Transverse colon (tissue), 4 donors: ENCODE data around the gene NKG7. TPM values are rescaled to one million over a fixed set of nuclear protein-coding genes. Genes with fewer than 3 reads are reported as not detected.

Experiments used
- DNase-seq: peaks from one replicate; pipeline ENCODE4 v3.0.0-alpha.2; 2019
- H3K27ac ChIP-seq, 4 donors: fragments of 200-600 bp; sonication (generic); 2 replicates each; pipeline ENCODE4 v1.5.1; 2016 to 2018; ENCODE audit warnings: inconsistent platforms in 4 of 4
- H3K27me3 ChIP-seq: fragments of 200-600 bp; sonication (generic); 2 replicates; pipeline ENCODE4 v1.5.1; 2017; ENCODE audit warnings: inconsistent platforms
- H3K36me3 ChIP-seq, 4 donors: fragments of 200-600 bp; sonication (generic); 2 replicates each; pipeline ENCODE4 v1.5.1; 2017 to 2019; ENCODE audit warnings: inconsistent platforms in 4 of 4
- H3K4me1 ChIP-seq, 4 donors: fragments of 200-600 bp; sonication (generic); 2 replicates each; pipeline ENCODE4 v1.5.1; 2017 to 2020; ENCODE audit warnings: inconsistent platforms in 4 of 4
- H3K4me3 ChIP-seq, 4 donors: fragments of 200-600 bp; sonication (generic); 1 replicate in 1 of 4; 2 replicates in 3 of 4; pipeline versions ENCODE4 v1.5.1 to v1.6.1; 2017 to 2019; ENCODE audit warnings: inconsistent platforms in 4 of 4
- H3K9me3 ChIP-seq, 2 donors: fragments of 200-600 bp; sonication (generic); 2 replicates each; pipeline ENCODE4 v1.5.1; 2017 to 2019; ENCODE audit warnings: inconsistent platforms in 2 of 2
- CTCF ChIP-seq, 5 experiments: fragments of 200-600 bp in 3 of 5; fragments of 450-650 bp in 2 of 5; sonication (generic) in 3 of 5; IDR thresholded peaks; 1 replicate in 2 of 5; 2 replicates in 3 of 5; pipeline ENCODE4 v1.5.1; 2016 to 2017; ENCODE audit warnings: antibody characterized with exemption in 5 of 5, inconsistent platforms in 3 of 5, mild to moderate bottlenecking in 2 of 5, moderate library complexity in 1 of 5
- EP300 ChIP-seq: sonication (generic); formaldehyde crosslinking; IDR thresholded peaks from one replicate; pipeline ENCODE4 v1.6.1; 2017; ENCODE audit warnings: antibody characterized with exemption, low read depth
- POLR2A ChIP-seq: fragments of 450-650 bp; IDR thresholded peaks from one replicate; pipeline ENCODE4 v1.6.1; 2016; ENCODE audit warnings: antibody characterized with exemption, mild to moderate bottlenecking, moderate library complexity
- POLR2AphosphoS5 ChIP-seq, 3 donors: sonication (generic); formaldehyde crosslinking; IDR thresholded peaks; one replicate each; pipeline ENCODE4 v1.6.1; 2016; ENCODE audit warnings: antibody characterized with exemption in 3 of 3
- WGBS, 2 donors: methylation state at CpG; one replicate each; pipeline ENCODE4 v1.1.5; 2018; ENCODE audit warnings: low coverage in 1 of 2; 5-methylcytosine and 5-hydroxymethylcytosine counted together
- in situ Hi-C, 4 donors: fragments of 200-750 bp; cut with MboI; loops; one replicate each; pipeline versions ENCODE4 v1.15.0 to v1.15.1; 2017; ENCODE audit warnings: low sequenced_read_pairs in 3 of 4, low pct_ligation_motif_present in 1 of 4, low pct_unique_long_range_greater_than_20kb in 1 of 4
- intact Hi-C: fragments of 100-400 bp; cut with DNase I; formaldehyde crosslinking; loops from one replicate; pipeline ENCODE4 v1.15.1; 2023; ENCODE audit warnings: low total_unique reads
- total RNA-seq, 4 donors: library from RNA; depleted of rRNA; stranded (reverse); fragments of >200 nt; gene quantifications; one replicate each; pipeline ENCODE4 v1.1.0, GENCODE V29; 2016

Gene NKG7
- total RNA-seq, 4 donors from 2014 or later = 1.6 to 3.0 TPM; not detected in 2

GRCh38 chr19:51347209-51347928, 25.1 kb downstream of the NKG7 start:
- 69% methylated on average over 10 of the region's 10 CpGs; no CpG with 5 or more reads in 1 of the 2 donors for WGBS, 2 donors
- in situ Hi-C loops = loop anchor here in 1 of 4 donors (25.0 kb wide), 1 partner anchor 90 kb away; no protein-coding TSS in a partner anchor
- H3K27ac ChIP-seq = no peak overlapping the region
- peaks cover 0 to 12% (median 5%) of the 10 kb centered on the region in 4 donors for H3K36me3 ChIP-seq
- H3K4me1 ChIP-seq = no peaks in the 10 kb centered on the region
- no peaks in the 10 kb centered on the region for H3K27me3 ChIP-seq
- intact Hi-C loops = no loop called here
- no peak overlapping the region for H3K4me3 ChIP-seq
- no peaks in the 10 kb centered on the region for H3K9me3 ChIP-seq
- DNase-seq = no peak
- TF ChIP-seq POLR2AphosphoS5 (IDR thresholded peaks at IDR 0.05) (no peak), EP300 (no peak), CTCF (IDR thresholded peaks at IDR 0.05) (no peak), POLR2A (no peak)

DNA sequence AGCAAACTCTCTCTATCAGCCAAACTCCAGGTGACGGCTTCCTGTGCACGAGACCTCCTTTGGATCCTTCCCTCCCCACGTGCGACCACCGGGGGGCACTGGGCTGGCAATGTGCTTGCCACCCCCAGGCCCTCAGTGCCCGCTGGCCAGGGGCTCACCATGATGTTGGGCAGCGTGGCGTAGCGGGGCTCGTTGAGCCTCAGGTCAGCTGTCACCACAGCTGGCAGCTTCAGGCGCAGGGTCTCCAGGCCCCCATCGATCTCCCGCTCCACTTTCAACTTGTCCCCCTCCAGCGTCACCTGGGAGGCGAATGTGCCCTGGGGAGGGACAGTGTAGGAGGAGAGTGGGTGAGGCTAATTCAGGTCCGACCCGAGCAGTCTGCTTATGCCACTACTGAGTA, 25.7 kb downstream of the NKG7 start:
- Histone ChIP-seq H3K27me3 (no peaks in the 10 kb centered on the region), H3K27ac (no peak overlapping the region), H3K4me1 (no peaks in the 10 kb centered on the region), H3K9me3 (no peaks in the 10 kb centered on the region), H3K36me3 (peaks cover 0 to 8% (median 3%) of the 10 kb centered on the region in 4 donors), H3K4me3 (no peak overlapping the region)
- no peak for TF ChIP-seq EP300
- TF ChIP-seq POLR2AphosphoS5 (IDR thresholded peaks at IDR 0.05) = no peak
- TF ChIP-seq CTCF (IDR thresholded peaks at IDR 0.05) = no peak
- no peak for TF ChIP-seq POLR2A
- WGBS, 2 donors = 86% methylated on average over 2 to 17 of the region's 17 CpGs
- in situ Hi-C loops (loop anchor here in 1 of 4 donors (25.0 kb wide), 1 partner anchor 91 kb away; no protein-coding TSS in a partner anchor), intact Hi-C loops (no loop called here)
- DNase-seq = no peak

- in situ Hi-C loops (loop anchor here in 1 of 4 donors (25.0 kb wide), 1 partner anchor 92 kb away; no protein-coding TSS in a partner anchor), intact Hi-C loops (no loop called here)
- WGBS, 2 donors = 95% methylated on average over 9 of the region's 9 CpGs; no CpG with 5 or more reads in 1 of the 2 donors
These were observed 27.3 kb downstream of the NKG7 start for GRCh38 chr19:51345076-51345620.

More at GRCh38 chr19:51345076-51345620, 27.3 kb downstream of the NKG7 start:
- TF ChIP-seq POLR2AphosphoS5 (IDR thresholded peaks at IDR 0.05) (no peak), EP300 (no peak), CTCF (IDR thresholded peaks at IDR 0.05) (no peak), POLR2A (no peak)
- Histone ChIP-seq H3K27ac (no peak overlapping the region), H3K4me3 (no peak overlapping the region), H3K4me1 (peaks cover 0 to 6% (median 5%) of the 10 kb centered on the region in 4 donors), H3K36me3 (peaks cover 0 to 4% (median 0%) of the 10 kb centered on the region in 4 donors), H3K27me3 (no peaks in the 10 kb centered on the region), H3K9me3 (no peaks in the 10 kb centered on the region)
- no peak for DNase-seq
